Measurements from ENCODE around the gene STRBP.

- TF ChIP-seq, protein P1, sequence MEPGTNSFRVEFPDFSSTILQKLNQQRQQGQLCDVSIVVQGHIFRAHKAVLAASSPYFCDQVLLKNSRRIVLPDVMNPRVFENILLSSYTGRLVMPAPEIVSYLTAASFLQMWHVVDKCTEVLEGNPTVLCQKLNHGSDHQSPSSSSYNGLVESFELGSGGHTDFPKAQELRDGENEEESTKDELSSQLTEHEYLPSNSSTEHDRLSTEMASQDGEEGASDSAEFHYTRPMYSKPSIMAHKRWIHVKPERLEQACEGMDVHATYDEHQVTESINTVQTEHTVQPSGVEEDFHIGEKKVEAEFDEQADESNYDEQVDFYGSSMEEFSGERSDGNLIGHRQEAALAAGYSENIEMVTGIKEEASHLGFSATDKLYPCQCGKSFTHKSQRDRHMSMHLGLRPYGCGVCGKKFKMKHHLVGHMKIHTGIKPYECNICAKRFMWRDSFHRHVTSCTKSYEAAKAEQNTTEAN (CRISPR knock-in tag; IDR thresholded peaks at IDR 0.05), result no peak
- TF ChIP-seq TP53 (CRISPR knock-in tag; IDR thresholded peaks at IDR 0.05) (no peak), ESRRA (CRISPR knock-in tag; IDR thresholded peaks at IDR 0.05; ENCODE audit: borderline replicate concordance) (no peak), NFE2L1 (CRISPR knock-in tag; IDR thresholded peaks at IDR 0.05) (no peak), CTCF (IDR thresholded peaks at IDR 0.05) (no peak), SP1 (CRISPR knock-in tag; conservative IDR thresholded peaks at IDR 0.05) (no peak), CBFB (CRISPR knock-in tag; IDR thresholded peaks at IDR 0.05; ENCODE audit: low read depth) (no peak), NFYB (CRISPR knock-in tag; conservative IDR thresholded peaks at IDR 0.05; ENCODE audit: low read depth) (no peak), FOXJ3 (CRISPR knock-in tag; IDR thresholded peaks at IDR 0.05; ENCODE audit: borderline replicate concordance) (no peak)
- TF ChIP-seq, protein P2, sequence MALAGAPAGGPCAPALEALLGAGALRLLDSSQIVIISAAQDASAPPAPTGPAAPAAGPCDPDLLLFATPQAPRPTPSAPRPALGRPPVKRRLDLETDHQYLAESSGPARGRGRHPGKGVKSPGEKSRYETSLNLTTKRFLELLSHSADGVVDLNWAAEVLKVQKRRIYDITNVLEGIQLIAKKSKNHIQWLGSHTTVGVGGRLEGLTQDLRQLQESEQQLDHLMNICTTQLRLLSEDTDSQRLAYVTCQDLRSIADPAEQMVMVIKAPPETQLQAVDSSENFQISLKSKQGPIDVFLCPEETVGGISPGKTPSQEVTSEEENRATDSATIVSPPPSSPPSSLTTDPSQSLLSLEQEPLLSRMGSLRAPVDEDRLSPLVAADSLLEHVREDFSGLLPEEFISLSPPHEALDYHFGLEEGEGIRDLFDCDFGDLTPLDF (CRISPR knock-in tag; IDR thresholded peaks at IDR 0.05), result no peak
- TF ChIP-seq, protein P3, sequence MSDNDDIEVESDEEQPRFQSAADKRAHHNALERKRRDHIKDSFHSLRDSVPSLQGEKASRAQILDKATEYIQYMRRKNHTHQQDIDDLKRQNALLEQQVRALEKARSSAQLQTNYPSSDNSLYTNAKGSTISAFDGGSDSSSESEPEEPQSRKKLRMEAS (CRISPR knock-in tag; IDR thresholded peaks at IDR 0.05), result no peak
Observed at GRCh38 chr9:123174887-123175518, 93.4 kb downstream of the STRBP start.
